Stimulated activated CD8-positive, alpha-beta memory T cell treated with anti-CD3 and anti-CD28 coated beads, Interleukin-7, amount 100 ng/mL, for 4 hours (primary cell): ENCODE results near the gene RAP2A.

Experiments used
- DNase-seq, 2 donors: peaks; one replicate each; pipeline ENCODE4 v3.0.0-alpha.2; 2020; ENCODE audit warnings: low read depth in 2 of 2

Gene RAP2A

DNA sequence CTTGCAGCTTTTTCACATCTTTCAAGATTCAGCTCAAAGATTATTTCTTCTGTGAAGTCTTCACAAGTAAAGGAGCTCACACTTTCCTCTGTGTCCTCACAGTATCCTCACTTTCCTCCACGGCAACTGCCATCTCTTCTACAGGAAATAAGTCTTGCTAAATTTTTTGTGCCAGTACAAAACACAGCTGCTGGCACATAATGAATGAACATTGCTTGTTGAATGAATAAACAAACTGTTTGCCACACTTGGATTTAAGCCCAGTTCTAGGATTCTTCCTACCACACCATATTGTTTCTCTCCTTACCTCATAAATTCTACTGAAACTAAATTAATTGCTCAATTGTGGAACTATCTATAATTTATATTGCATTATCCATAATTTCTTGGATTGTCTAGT, 59.5 kb downstream of the RAP2A start:
- no peak for DNase-seq

DNA sequence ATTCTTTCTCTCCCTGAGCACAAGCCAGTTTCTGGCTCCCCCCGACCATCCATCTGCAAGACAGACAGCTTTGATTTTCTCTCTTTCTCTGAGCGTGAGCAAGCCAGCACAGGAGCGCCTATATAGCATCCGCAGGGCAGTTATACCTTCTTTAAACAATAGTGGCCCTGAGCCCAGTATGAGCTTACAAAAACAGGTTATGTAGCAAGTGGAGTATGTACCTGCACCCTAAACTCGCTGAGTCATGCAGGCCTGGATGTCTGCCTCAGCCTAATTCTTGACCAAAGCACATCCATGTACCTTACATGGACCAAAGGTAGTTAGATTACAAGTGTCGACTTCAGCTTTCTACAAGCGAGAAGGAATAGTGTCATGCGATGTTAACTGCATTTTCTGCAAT, 61.7 kb downstream of the RAP2A start:
- no peak for DNase-seq

- no peak for DNase-seq
These were observed 62.5 kb downstream of the RAP2A start for GRCh38 chr13:97496511-97496910.

- no peak for DNase-seq
These were observed 63.4 kb downstream of the RAP2A start for GRCh38 chr13:97497400-97497799.

DNA sequence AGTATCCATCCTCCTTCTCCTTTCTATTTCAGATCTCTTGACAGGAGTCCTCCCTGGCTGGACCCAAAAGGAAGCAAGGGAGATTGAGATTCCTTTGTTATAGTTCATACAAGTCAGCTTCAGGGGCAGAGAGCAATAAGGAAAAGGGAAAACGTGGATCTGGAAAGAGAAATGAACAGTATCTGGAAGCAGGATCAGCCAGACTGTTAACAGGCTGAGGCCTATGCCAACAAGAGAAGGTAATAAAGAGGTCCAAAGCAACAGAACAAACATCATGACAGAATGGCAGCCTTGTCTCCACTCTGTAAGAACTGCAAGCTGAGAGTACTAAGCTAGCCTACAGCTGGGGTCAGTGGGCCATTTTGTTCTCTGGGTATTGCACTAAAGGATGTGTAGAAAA, 64.5 kb downstream of the RAP2A start:
- DNase-seq = no peak

DNA sequence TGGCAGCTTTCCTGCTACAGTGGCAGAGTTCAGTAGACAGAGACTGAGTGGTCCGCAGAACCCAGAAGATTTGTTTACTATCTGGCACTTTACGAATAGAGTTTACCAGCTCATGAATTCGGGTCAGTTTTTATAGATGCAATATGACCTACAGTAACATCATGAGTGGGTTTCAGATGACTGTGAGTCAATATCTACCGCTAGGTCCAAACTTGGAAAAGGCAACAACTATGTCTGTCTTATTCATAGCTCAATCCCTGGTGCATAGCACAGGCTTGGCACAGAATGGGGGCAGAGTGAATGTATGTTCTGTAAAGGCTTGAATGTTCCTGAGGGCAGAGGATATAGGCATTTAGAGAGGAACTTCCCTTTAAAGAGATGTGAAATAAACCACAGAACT, 65.2 kb downstream of the RAP2A start:
- DNase-seq = no peak

DNA sequence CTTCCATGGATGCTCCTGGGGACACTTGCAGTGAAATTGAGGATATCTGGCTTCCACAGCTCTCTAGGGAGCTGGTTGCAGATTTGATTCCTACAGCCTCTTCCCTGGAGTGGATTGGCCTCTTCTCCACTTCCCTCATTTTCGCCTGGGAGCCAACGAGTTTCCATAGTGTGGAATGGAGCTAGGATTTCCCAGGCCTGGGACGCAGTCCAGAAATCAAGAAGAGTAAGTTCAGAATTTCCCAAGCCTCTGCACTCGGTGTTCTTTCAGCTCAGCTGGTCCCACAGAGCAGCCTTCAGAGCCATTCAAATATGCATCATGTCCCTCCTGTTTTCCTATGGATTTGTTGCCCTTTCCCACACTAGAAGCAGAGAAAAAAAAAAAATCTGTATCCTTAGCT, 68.2 kb downstream of the RAP2A start:
- DNase-seq = no peak

DNA sequence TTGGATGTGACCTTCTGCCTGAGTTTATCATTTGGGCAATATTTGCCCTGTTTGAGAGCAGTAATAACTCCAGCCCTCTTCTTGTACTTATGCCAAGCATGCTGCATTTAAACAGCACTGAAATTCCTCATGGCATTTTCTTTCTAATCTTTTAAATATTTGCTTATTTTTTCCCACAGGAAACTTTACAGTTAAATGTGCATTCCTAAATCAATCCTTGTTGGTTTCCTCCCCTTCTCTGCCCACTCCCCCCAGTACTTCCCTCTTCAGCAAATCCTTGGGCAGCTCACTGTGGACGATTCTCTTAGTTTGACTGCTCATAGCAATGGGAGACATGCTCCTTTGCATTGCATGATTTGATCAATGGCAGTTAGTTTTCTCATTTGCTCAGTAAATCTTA, 68.7 kb downstream of the RAP2A start:
- DNase-seq = no peak

GRCh38 chr13:97505017-97505416, 71.0 kb downstream of the RAP2A start:
- DNase-seq = no peak

DNA sequence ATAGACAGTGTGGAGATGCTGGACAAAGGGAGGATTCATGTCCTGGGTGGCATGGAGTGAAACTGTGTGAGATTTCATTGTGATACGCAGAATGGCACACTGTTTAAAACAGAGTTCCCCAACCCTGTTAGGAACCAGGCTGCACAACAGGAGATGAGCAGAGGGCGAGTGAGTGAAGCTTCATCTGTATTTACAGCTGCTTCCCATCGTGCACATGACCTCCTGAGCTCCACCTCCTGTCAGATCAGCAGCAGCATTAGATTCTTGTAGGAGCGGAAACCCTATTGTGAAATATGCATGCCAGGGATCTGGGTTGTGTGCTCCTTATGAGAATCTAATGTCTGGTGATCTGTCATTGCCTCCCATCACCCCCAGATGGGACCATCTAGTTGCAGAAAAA, 72.5 kb downstream of the RAP2A start:
- DNase-seq = no peak

GRCh38 chr13:97512732-97513131, 78.8 kb downstream of the RAP2A start:
- no peak for DNase-seq

DNA sequence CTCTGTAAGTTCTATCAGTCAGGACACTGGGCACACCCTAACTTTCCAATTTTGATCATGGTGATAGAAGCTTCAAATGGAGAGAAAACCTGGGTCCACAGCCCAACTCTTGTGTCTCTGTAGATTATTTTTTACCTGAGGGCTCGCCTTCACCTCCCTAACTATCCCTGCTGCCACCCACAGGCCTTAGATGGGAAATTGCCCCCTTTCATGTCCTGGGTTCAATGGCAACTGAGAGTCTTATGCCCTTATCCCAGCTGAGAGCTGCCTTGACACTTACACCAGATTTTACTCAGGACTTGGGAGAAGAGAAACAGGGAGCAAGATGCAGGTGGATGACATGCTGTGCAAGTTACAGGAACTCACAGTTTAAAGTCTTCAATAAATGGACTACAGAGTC, 81.7 kb downstream of the RAP2A start:
- DNase-seq = no peak

- DNase-seq = no peak
These were observed 84.0 kb downstream of the RAP2A start for GRCh38 chr13:97517967-97518366.
